Measurements from ENCODE around the gene RCAN2.
"Not testable (repeated sequence)": the region's sequence is repeated elsewhere in the genome, so short reads cannot be mapped to it uniquely, and the experiment has no call there.

RCAN2 gene

DNA sequence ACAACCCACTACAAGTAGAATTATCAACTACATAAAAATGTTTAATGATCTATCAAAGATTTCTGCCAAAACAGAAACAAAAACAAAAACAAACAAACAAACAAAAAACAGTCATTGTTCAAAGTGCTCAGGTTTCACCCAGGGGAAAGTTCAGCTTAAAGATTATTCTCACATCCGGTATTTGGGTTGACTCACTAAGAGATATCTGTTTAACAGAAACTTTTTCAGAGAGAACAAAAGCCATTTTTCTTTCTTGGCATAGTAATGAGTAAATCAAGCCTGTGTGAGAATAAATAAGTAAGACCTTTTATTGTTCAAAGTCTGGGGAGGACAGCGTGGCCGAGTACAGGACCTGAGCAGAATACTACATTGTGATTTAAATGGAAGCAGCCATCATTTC lies 143.6 kb downstream of the RCAN2 start:
- TF ChIP-seq CREB5 (CRISPR knock-in tag; IDR thresholded peaks at IDR 0.05; ENCODE audit: low read depth) (no peak), CSDC2 (CRISPR knock-in tag; IDR thresholded peaks at IDR 0.05) (no peak), OSR1 (CRISPR knock-in tag; IDR thresholded peaks at IDR 0.05) (no peak), TOX (CRISPR knock-in tag; IDR thresholded peaks at IDR 0.05; ENCODE audit: borderline replicate concordance) (no peak), ARNTL (CRISPR knock-in tag; IDR thresholded peaks at IDR 0.05; ENCODE audit: borderline replicate concordance, low read depth) (no peak), ESRRG (CRISPR knock-in tag; IDR thresholded peaks at IDR 0.05) (no peak)
- TF ChIP-seq, protein P1, sequence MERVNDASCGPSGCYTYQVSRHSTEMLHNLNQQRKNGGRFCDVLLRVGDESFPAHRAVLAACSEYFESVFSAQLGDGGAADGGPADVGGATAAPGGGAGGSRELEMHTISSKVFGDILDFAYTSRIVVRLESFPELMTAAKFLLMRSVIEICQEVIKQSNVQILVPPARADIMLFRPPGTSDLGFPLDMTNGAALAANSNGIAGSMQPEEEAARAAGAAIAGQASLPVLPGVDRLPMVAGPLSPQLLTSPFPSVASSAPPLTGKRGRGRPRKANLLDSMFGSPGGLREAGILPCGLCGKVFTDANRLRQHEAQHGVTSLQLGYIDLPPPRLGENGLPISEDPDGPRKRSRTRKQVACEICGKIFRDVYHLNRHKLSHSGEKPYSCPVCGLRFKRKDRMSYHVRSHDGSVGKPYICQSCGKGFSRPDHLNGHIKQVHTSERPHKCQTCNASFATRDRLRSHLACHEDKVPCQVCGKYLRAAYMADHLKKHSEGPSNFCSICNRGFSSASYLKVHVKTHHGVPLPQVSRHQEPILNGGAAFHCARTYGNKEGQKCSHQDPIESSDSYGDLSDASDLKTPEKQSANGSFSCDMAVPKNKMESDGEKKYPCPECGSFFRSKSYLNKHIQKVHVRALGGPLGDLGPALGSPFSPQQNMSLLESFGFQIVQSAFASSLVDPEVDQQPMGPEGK (CRISPR knock-in tag; IDR thresholded peaks at IDR 0.05; ENCODE audit: borderline replicate concordance) = no peak
- ATAC-seq = no peak

GRCh38 chr6:46340246-46340645 lies 151.0 kb downstream of the RCAN2 start:
- no peak for ATAC-seq
- TF ChIP-seq PPARA (CRISPR knock-in tag; IDR thresholded peaks at IDR 0.05; ENCODE audit: borderline replicate concordance) = no peak
- TF ChIP-seq ZFP30 (CRISPR knock-in tag; IDR thresholded peaks at IDR 0.05) = no peak
- TF ChIP-seq, protein P1 (CRISPR knock-in tag; IDR thresholded peaks at IDR 0.05; ENCODE audit: borderline replicate concordance) = no peak

DNA sequence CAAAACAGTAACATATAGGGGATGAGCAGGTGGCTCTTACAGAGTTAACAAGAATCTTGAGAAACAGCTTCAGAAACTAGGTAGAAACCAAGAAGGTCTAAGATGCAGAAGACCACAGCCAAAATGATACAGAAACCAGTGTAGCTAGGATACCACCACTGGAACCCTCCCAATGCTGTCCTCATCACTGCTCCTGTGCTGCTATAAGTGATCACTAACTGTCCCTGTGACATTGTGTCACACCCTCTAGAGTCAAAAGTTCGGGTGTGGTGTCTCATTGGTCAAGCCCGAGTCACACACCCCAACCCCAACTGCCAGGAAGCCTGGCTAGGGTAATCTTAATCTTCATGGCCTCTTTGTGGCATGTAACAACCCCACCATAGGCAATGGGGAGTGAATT lies 153.1 kb downstream of the RCAN2 start:
- no peak for TF ChIP-seq BACH2 (CRISPR knock-in tag; IDR thresholded peaks at IDR 0.05; ENCODE audit: borderline replicate concordance)
- TF ChIP-seq ZNF8 (CRISPR knock-in tag; IDR thresholded peaks at IDR 0.05) = no peak
- no peak for TF ChIP-seq OSR1 (CRISPR knock-in tag; IDR thresholded peaks at IDR 0.05)
- TF ChIP-seq, protein P1 (CRISPR knock-in tag; IDR thresholded peaks at IDR 0.05; ENCODE audit: borderline replicate concordance) = no peak
- no peak for TF ChIP-seq SNAI2 (CRISPR knock-in tag; IDR thresholded peaks at IDR 0.05)
- no peak for TF ChIP-seq CSDC2 (CRISPR knock-in tag; IDR thresholded peaks at IDR 0.05)
- no peak for TF ChIP-seq ARNTL (CRISPR knock-in tag; IDR thresholded peaks at IDR 0.05; ENCODE audit: borderline replicate concordance, low read depth)
- no peak for TF ChIP-seq CREB5 (CRISPR knock-in tag; IDR thresholded peaks at IDR 0.05; ENCODE audit: low read depth)
- TF ChIP-seq RARB (CRISPR knock-in tag; IDR thresholded peaks at IDR 0.05) = no peak
- ATAC-seq = no peak

DNA sequence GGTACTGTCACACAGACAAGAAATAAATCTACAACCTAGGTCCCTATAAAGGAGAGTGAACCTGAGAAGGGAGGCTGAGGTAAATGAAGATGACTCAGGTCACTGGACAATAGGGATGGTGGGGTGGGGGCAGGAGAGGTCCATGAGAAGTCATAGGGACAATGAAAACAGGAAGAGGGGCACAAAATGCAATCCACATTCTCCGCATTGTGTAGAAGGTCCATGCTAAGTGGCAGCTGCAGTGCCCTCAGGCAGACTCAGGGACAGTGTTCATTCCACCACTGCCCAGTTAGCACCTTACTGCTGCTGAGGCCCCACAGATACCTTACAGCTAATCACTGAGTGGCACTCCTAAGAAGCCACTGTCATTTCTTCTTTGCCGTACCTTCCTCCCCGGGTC lies 156.8 kb downstream of the RCAN2 start:
- ATAC-seq = no peak
- no peak for TF ChIP-seq ESRRG (CRISPR knock-in tag; IDR thresholded peaks at IDR 0.05)

- TF ChIP-seq OSR1 (CRISPR knock-in tag; IDR thresholded peaks at IDR 0.05) (no peak), SNAI2 (CRISPR knock-in tag; IDR thresholded peaks at IDR 0.05) (no peak), TOX (CRISPR knock-in tag; IDR thresholded peaks at IDR 0.05; ENCODE audit: borderline replicate concordance) (no peak), TCF4 (CRISPR knock-in tag; IDR thresholded peaks at IDR 0.05; ENCODE audit: borderline replicate concordance) (no peak)
- ATAC-seq = no peak
These were observed 157.8 kb downstream of the RCAN2 start for GRCh38 chr6:46333481-46333880.

GRCh38 chr6:46332448-46332847 lies 158.8 kb downstream of the RCAN2 start:
- not testable (repeated sequence) for ATAC-seq

Measured in SK-N-SH treated with all-trans-retinoic acid at 6 μM for 48 hours (cell line).